HCT116 (cell line): ENCODE results near the gene GIT2.

Experiments
- EGR1 ChIP-seq: IDR thresholded peaks from 2 replicates; pipeline ENCODE4 v1.6.1; 2012; ENCODE audit warnings: low read depth
- EZH2phosphoT487 ChIP-seq: fragments of 200-600 bp; IDR thresholded peaks from 2 replicates; pipeline ENCODE4 v1.6.1; 2018; ENCODE audit warnings: antibody characterized with exemption, borderline replicate concordance
- POLR2AphosphoS5 ChIP-seq: IDR thresholded peaks from 2 replicates; pipeline ENCODE4 v1.6.1; 2011; ENCODE audit warnings: mild to moderate bottlenecking, low read depth, low read length, moderate library complexity
- SIN3A ChIP-seq: IDR thresholded peaks from 2 replicates; pipeline ENCODE4 v1.6.1; 2012; ENCODE audit warnings: low read depth
- SRF ChIP-seq: IDR thresholded peaks from 2 replicates; pipeline ENCODE4 v1.6.1; 2012; ENCODE audit warnings: low read depth
- ZNF274 ChIP-seq: fragments of 200-500 bp; sonication (Bioruptor generic); IDR thresholded peaks from 2 replicates; pipeline ENCODE4 v1.6.1; 2014; ENCODE audit warnings: mild to moderate bottlenecking, low read depth, low read length, inconsistent platforms
- TF ChIP-seq, protein P1 (sequence below), 3 experiments: fragments of 200-600 bp in 1 of 3; sonication (generic) in 1 of 3; IDR thresholded peaks in 2 of 3; conservative IDR thresholded peaks in 1 of 3; 2 replicates each; pipeline ENCODE4 v1.5.1; 2012 to 2017; ENCODE audit warnings: low read depth in 2 of 3, low read length in 2 of 3, antibody characterized with exemption in 1 of 3, borderline replicate concordance in 1 of 3, control low read depth in 1 of 3, mild to moderate bottlenecking in 1 of 3, mixed read lengths in 1 of 3, mixed run types in 1 of 3, moderate library complexity in 1 of 3; ENCODE audit not compliant: insufficient read depth in 1 of 3

DNA sequence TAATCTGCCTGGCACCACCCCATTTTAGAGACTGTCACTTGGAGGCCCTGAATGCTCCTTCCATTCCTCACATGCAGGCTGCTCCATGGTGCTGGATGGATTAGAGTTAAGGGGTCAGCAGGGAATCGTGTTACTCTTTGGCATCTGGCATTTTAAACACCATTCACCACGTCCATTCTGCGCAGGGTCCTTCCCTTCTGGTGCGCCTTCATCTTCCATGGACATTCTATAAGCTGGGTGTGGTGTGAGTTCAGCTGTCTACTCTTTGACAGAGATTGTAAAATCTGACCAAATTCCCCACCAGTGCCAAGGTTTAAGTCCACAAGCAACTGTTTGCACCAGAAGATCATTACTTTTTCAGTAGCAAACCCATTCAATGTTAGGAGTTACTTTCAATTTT is 47.8 kb downstream of the GIT2 start:
- no peak for TF ChIP-seq EZH2phosphoT487
- no peak for TF ChIP-seq SIN3A
- TF ChIP-seq POLR2AphosphoS5, result no peak
- TF ChIP-seq EGR1, result no peak
- TF ChIP-seq, protein P1, sequence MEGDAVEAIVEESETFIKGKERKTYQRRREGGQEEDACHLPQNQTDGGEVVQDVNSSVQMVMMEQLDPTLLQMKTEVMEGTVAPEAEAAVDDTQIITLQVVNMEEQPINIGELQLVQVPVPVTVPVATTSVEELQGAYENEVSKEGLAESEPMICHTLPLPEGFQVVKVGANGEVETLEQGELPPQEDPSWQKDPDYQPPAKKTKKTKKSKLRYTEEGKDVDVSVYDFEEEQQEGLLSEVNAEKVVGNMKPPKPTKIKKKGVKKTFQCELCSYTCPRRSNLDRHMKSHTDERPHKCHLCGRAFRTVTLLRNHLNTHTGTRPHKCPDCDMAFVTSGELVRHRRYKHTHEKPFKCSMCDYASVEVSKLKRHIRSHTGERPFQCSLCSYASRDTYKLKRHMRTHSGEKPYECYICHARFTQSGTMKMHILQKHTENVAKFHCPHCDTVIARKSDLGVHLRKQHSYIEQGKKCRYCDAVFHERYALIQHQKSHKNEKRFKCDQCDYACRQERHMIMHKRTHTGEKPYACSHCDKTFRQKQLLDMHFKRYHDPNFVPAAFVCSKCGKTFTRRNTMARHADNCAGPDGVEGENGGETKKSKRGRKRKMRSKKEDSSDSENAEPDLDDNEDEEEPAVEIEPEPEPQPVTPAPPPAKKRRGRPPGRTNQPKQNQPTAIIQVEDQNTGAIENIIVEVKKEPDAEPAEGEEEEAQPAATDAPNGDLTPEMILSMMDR (IDR thresholded peaks at IDR 0.05 in 2 of 3, conservative IDR thresholded peaks at IDR 0.05 in 1 of 3; ENCODE audit: borderline replicate concordance in 1 of 3, insufficient read depth in 1 of 3, low read depth in 2 of 3, low read length in 2 of 3), result no peak
- TF ChIP-seq ZNF274, result no peak
- no peak for TF ChIP-seq SRF
